Upper lobe of left lung (tissue), 6 donors: ENCODE results near the gene DDN. TPM values are rescaled to one million over a fixed set of nuclear protein-coding genes. Genes with fewer than 3 reads are reported as not detected.

Source experiments
- ATAC-seq, 2 donors: fragments of 200-7000 bp; cut with Tn5 transposase; one replicate each; pipeline ENCODE4 v1.9.1; 2022; ENCODE audit warnings: mild to moderate bottlenecking in 2 of 2, moderate library complexity in 2 of 2; ENCODE audit not compliant: low FRiP score in 2 of 2
- DNase-seq, 2 donors: peaks; one replicate each; pipeline ENCODE4 v3.0.0-alpha.2; 2019 to 2020
- H3K27ac ChIP-seq, 4 donors: fragments of 200-600 bp; sonication (generic); one replicate each; pipeline ENCODE4 v1.5.1; 2016 to 2019
- H3K27me3 ChIP-seq, 4 donors: fragments of 200-600 bp; sonication (generic); one replicate each; pipeline ENCODE4 v1.5.1; 2017 to 2019
- H3K36me3 ChIP-seq, 4 donors: fragments of 200-600 bp; sonication (generic); one replicate each; pipeline ENCODE4 v1.5.1; 2016 to 2019
- H3K4me1 ChIP-seq, 4 donors: fragments of 200-600 bp; sonication (generic); one replicate each; pipeline ENCODE4 v1.5.1; 2018 to 2019
- H3K4me3 ChIP-seq, 4 donors: fragments of 200-600 bp; sonication (generic); one replicate each; pipeline ENCODE4 v1.5.1; 2017 to 2019; ENCODE audit warnings: mild to moderate bottlenecking in 2 of 4, moderate library complexity in 1 of 4
- H3K9me3 ChIP-seq, 4 donors: fragments of 200-600 bp; sonication (generic); one replicate each; pipeline ENCODE4 v1.5.1; 2018 to 2019
- CTCF ChIP-seq, 6 experiments: fragments of 450-650 bp in 4 of 6; fragments of 200-600 bp in 2 of 6; sonication (generic) in 2 of 6; IDR thresholded peaks; one replicate each; pipeline ENCODE4 v1.5.1; 2016 to 2019; ENCODE audit warnings: antibody characterized with exemption in 6 of 6
- EP300 ChIP-seq, 4 donors: sonication (generic); formaldehyde crosslinking; IDR thresholded peaks; one replicate each; pipeline ENCODE4 v1.5.1; 2017; ENCODE audit warnings: antibody characterized with exemption in 4 of 4, control low read depth in 2 of 4
- POLR2A ChIP-seq, 4 donors: fragments of 450-650 bp; IDR thresholded peaks; one replicate each; pipeline ENCODE4 v1.5.1; 2016 to 2017; ENCODE audit warnings: antibody characterized with exemption in 4 of 4, mild to moderate bottlenecking in 2 of 4
- POLR2AphosphoS5 ChIP-seq, 2 donors: sonication (generic); formaldehyde crosslinking; IDR thresholded peaks; one replicate each; pipeline ENCODE4 v1.5.1; 2017; ENCODE audit warnings: antibody characterized with exemption in 2 of 2
- WGBS, 2 donors: methylation state at CpG; one replicate each; pipeline ENCODE4 v1.1.5; 2017 to 2018; 5-methylcytosine and 5-hydroxymethylcytosine counted together
- total RNA-seq, 6 donors: library from RNA; depleted of rRNA in 4 of 6; stranded (reverse); fragments of >200 nt in 4 of 6; gene quantifications; one replicate each; pipeline versions ENCODE4 v1.1.0 to v1.2.1, GENCODE V29; 2016 to 2021
- donor health status: DM: no; HTN: no; CAD: no; lungs with moderate emphysema.
- donor health status: DM: no; HTN: yes; CAD: no; lungs with severe emphysema.

Gene DDN
- total RNA-seq, 6 donors from 2014 or later: 0.13 to 0.30 (median 0.18) TPM; not detected in 2

- DNase-seq (peak in 1 of 2 donors; percentile 91), ATAC-seq (peak in 1 of 2 donors; percentile 22)
- 3% methylated on average over 13 to 35 of the region's 57 CpGs for WGBS, 2 donors
- H3K9me3 ChIP-seq: no peaks in the 10 kb centered on the region
- H3K4me3 ChIP-seq: peak overlapping the region; percentile 30 to 61 (median 49)
- peaks cover 36 to 51% (median 47%) of the 10 kb centered on the region in 4 donors for H3K4me1 ChIP-seq
- H3K36me3 ChIP-seq: peaks cover 0 to 27% (median 19%) of the 10 kb centered on the region in 4 donors
- TF ChIP-seq POLR2A (IDR thresholded peaks at IDR 0.05) (no peak), POLR2AphosphoS5 (IDR thresholded peaks at IDR 0.05) (no peak), EP300 (IDR thresholded peaks at IDR 0.05) (no peak), CTCF (IDR thresholded peaks at IDR 0.05) (no peak)
- no peak overlapping the region for H3K27ac ChIP-seq
- peaks cover 0 to 41% (median 28%) of the 10 kb centered on the region in 4 donors for H3K27me3 ChIP-seq
These were observed 1.3 kb downstream of the DDN start for GRCh38 chr12:48997719-48998496.

- Histone ChIP-seq H3K4me3 (peak overlapping the region; percentile 39 to 61 (median 46)), H3K36me3 (peaks cover 0 to 19% (median 10%) of the 10 kb centered on the region in 4 donors), H3K9me3 (no peaks in the 10 kb centered on the region), H3K4me1 (peaks cover 36 to 51% (median 47%) of the 10 kb centered on the region in 4 donors), H3K27ac (no peak overlapping the region), H3K27me3 (peaks cover 0 to 41% (median 28%) of the 10 kb centered on the region in 4 donors)
- ATAC-seq: peak; percentile 74 to 86
- TF ChIP-seq POLR2A (IDR thresholded peaks at IDR 0.05): no peak
- TF ChIP-seq CTCF (IDR thresholded peaks at IDR 0.05): peak; percentile 72 to 79 (median 78)
- WGBS, 2 donors: 3 to 6% methylated on average over 27 to 52 of the region's 71 CpGs
- DNase-seq: peak; percentile 84 to 87
These were observed 2.1 kb downstream of the DDN start for GRCh38 chr12:48996794-48997718.

- H3K36me3 ChIP-seq: peaks cover 0 to 1% (median 0%) of the 10 kb centered on the region in 4 donors
- TF ChIP-seq CTCF (IDR thresholded peaks at IDR 0.05): peak; percentile 77 to 88 (median 83)
- TF ChIP-seq EP300 (IDR thresholded peaks at IDR 0.05): no peak
- no peaks in the 10 kb centered on the region for H3K9me3 ChIP-seq
- ATAC-seq: peak; percentile 87 to 90
- 7 to 9% methylated on average over 32 of the region's 32 CpGs for WGBS, 2 donors
- H3K4me3 ChIP-seq: peak overlapping the region in 2 of 4 donors; percentile 25 to 30
- peak; percentile 87 to 90 for DNase-seq
- no peak overlapping the region for H3K27ac ChIP-seq
- peaks cover 36 to 51% (median 46%) of the 10 kb centered on the region in 4 donors for H3K4me1 ChIP-seq
- peaks cover 0 to 41% (median 28%) of the 10 kb centered on the region in 4 donors for H3K27me3 ChIP-seq
These were observed 3.9 kb downstream of the DDN start for GRCh38 chr12:48995086-48995879.

GRCh38 chr12:48994224-48995085 lies 4.7 kb downstream of the DDN start:
- peaks cover 29 to 44% (median 38%) of the 10 kb centered on the region in 4 donors for H3K4me1 ChIP-seq
- H3K27ac ChIP-seq: no peak overlapping the region
- peaks cover 0 to 36% (median 24%) of the 10 kb centered on the region in 4 donors for H3K27me3 ChIP-seq
- H3K4me3 ChIP-seq: peak overlapping the region in 1 of 4 donors; percentile 25
- no peaks in the 10 kb centered on the region for H3K36me3 ChIP-seq
- no peaks in the 10 kb centered on the region for H3K9me3 ChIP-seq
- peak in 1 of 2 donors; percentile 59 for DNase-seq
- ATAC-seq: no peak
- no peak for TF ChIP-seq EP300 (IDR thresholded peaks at IDR 0.05)
- no peak for TF ChIP-seq CTCF (IDR thresholded peaks at IDR 0.05)
- 23 to 27% methylated on average over 16 to 31 of the region's 32 CpGs for WGBS, 2 donors
